GM21619 (cell line): Measurements from ENCODE around the gene STC2.
A peak's percentile ranks its signal among the peaks of the same experiment; 100 is the strongest.
"Not testable (repeated sequence)": the region's sequence is repeated elsewhere in the genome, so short reads cannot be mapped to it uniquely, and the experiment has no call there.

Source experiments
- ATAC-seq: cut with Tn5 transposase; IDR thresholded peaks from one replicate; pipeline ENCODE4 v1.9.1; 2021; ENCODE audit not compliant: unreplicated experiment

The STC2 gene

GRCh38 chr5:173296737-173297676, 31.2 kb downstream of the STC2 start:
- ATAC-seq, result no peak

DNA sequence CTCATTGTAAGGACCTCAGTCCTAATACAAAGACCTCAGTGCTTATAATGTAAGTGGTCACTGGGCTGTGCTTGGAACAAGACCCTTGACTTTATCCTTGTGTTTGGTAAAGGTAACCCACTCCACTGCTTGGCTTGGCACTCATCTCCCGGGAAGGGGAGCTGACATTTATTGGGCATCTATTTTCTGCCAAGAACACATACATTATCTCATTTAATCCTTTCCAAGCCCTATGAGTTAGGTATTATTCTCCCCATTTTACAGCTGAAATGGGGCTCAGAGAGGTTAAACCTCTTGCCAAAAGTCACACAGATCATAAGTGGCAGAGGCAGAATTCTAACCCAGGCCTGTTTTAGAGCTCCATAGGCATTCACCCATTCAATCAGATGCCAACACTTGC, 32.4 kb downstream of the STC2 start:
- no peak for ATAC-seq

GRCh38 chr5:173294673-173295320, 33.4 kb downstream of the STC2 start:
- ATAC-seq, result no peak

DNA sequence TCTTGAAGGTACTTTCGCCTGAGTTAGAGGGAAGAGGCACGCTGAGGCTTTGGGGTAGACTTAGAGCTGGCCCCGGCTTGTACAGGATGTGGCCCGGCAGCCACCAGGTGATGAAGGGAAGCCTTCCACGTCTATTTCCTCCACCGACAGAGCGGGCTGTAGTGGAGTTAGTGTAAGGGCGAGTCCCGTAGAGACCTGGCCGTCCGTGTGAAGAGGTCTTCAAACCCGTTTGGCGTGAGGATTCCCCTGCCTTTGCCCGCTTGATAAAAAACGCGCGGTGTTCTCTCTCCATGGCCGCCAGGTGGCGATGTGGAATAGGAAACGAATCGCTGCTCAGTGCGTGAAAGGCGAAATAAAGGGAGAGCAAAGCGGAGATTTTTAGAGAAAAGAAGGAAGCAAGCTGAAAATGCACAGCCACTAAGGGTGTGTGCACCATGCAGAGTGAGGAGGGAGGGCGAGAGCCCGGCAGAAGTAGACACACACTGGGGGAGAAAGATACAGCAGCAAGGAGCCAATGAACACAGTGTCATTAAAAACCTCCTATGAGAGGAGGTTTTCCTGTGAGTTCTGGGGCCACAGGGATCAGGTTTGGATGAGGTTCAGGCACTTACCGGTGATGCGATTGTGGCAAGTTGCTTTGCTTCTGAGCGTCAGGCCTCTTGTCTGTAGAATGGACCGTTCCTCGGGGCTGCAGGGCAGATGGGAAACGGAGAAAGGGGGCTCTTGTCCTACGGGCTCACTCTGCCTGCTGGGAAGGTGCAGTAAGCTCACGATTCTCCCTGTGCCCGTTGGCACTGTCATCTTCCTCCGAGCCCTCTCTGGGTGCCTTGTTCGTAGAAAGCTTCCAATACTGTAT, 34.2 kb downstream of the STC2 start:
- ATAC-seq, result peak; percentile 77

DNA sequence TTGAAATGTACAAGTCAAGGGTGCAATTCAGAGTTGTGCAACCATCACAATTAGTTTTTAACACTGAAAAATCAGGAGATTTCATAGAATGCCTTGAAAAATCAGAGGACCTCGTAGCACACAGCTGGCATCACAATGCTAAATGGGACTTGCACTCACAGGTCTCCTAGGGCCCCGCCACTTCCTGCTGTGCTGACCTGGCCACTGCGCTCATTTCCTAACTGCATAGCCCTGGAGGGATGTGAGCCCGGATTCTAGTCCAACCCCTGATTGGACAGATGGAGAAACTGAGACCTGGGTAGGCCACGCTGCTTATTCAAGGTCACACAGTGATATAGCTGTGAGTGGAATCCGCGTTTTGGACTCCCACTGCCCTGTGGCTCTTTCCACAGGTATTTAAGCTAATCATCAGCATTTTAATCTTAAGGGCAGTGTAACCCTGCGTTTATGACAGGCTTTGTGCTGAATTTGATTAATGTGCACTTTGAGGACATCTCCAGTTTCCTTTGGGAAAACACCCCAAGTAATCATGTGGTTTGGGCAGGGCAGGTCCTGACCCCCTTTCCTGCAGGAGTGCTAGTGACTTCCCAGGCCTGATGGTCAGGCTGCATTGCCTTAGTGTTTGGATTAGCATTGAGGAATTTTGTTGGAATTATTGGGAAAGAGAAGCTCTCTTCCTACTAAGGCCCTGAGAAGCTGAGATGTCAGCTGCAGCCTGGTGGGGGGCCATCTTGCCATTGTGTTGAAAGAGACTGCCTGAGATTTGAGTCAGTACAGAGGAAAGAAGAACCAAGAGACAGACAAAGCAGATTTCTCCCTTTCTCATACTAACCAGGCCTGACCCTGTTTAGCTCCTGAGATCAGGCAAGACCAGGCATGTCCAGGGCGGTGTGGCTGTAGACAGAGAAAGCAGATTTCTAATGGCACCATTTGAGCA, 36.2 kb downstream of the STC2 start:
- ATAC-seq, result no peak

DNA sequence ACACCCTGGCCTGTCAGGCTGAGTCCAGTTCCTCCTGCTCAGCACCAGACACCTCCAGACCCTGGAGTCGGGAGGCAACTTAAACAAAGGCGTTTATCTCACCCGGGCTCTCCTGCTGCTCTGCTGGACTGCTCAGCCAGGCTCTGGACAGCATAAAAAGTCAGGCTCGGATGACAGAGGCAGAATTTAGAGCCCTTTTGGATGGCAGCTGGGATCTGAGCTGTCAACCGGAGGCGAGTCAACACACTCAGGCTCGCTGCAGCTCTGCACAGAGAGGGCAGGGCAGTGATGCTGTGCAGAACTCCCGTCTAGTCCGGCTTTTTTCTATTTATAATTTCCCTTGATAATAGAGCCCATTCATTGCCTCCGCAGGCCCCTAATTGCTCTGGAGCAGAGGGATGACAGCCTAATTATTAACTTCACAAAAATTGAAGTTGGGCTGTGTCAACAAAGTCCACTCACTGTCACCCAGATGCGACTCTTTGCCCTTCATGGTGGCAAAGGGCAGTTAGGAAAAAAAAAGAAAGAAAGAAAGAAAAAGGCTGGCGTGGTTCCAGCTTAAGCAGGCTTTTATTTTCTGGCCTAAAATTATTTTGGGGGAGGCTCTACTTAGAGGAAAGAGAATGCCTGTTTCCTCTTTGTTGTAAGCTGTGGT, 37.6 kb downstream of the STC2 start:
- no peak for ATAC-seq

- ATAC-seq, result no peak
Measured at GRCh38 chr5:173289372-173289771, 38.8 kb downstream of the STC2 start.

DNA sequence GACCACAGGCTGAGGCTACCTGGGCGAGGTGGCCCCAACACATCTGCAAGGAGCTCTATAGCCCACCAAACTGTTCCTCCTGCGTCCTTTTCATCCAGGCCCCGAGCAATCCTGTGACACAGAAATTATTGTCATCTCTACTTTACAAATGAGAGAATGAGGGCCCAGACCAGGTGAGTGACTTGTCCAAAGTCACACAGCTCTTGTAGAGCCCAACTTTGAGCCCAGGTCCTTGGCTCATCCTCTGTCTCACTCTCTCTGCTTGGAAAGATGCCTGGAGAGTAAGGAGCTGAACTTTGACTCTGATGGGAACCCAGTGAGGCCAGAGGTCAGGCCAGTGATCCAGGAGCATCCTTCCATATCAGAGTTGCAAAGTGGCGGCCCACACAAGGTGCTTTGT, 39.6 kb downstream of the STC2 start:
- no peak for ATAC-seq

- no peak for ATAC-seq
Measured at GRCh38 chr5:173287086-173287485, 41.1 kb downstream of the STC2 start.

DNA sequence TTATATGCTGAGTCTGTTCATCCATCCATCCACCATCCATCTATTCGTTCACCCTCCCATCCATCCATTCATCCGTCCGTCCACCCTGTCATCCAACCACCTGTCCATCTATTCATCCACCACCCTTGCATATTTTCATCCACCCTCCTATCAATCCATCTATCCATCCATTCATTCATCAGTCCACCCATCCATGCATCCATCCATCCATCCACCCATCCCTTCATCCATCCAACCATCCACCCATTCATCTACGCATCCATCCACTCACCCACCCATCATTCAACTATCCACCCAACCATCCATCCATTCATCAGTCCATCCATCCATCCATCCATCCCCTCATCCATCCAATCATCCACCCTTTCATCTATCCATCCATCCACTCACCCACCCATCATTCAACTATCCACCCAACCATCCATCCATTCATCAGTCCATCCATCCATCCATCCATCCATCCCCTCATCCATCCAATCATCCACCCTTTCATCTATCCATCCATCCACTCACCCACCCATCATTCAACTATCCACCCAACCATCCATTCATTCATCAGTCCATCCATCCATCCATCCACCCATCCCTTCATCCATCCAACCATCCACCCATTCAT, 43.8 kb downstream of the STC2 start:
- ATAC-seq, result not testable (repeated sequence)

- peak; percentile 90 for ATAC-seq
Measured at GRCh38 chr5:173283318-173284288, 44.6 kb downstream of the STC2 start.

GRCh38 chr5:173282916-173283315, 45.3 kb downstream of the STC2 start:
- ATAC-seq, result no peak

DNA sequence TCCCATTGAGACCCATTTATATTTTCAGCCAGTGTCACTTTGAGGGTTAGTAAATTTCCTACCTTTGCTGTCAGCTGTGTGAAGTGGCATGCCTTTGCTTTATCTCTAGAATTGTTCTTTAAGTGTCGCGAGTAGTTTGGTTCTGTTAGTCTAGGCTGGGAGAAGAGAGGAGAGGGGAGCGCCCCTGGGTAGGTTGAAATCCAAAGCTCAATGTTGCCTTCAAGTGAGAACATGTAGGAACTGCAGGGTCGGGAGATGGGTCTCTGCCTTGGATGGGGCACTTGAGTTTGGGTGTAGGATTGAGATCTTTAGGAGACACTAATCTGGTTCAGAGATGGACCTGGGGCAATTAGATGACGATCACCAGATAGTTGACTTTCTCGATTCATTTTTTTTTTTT, 46.3 kb downstream of the STC2 start:
- ATAC-seq, result no peak

DNA sequence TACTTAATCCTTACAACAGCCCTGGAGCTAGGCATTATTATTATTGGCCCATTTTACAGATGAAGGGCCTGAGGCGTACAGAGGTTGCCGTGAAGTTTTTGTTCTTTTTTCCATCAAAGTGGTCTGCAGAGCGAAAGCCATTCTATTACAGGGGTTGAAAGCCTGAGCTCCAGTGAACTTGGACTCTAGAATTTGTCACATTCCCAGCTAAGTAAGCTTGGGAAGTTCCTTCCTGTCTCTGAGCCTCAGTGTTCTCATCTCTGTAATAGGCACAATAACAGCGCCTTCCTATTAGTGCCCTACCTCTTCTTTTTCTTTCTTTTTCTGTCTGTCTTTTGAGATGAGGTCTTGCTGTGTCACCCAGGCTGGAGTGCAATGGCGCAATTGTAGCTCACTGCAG, 49.0 kb downstream of the STC2 start:
- no peak for ATAC-seq

GRCh38 chr5:173278641-173279040, 49.6 kb downstream of the STC2 start:
- no peak for ATAC-seq

DNA sequence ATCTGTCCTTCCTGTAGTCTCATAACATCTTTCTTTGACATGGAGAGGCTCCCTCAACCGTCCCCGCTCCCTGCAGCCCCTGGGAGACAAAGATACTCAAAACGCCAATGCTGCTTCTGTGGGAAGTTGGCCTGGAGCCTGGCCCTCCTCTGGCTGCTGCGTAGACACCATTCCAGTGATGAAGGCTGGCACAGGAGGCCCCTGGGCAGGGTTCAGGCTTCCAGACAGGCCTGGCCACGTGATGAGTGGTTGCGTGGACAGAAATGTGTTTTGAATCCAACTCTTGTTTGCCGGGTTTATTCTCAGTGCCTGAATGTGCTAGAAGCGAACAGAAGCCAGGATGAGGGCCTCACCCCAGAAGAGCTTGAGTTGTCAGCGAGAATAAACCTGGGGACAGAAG, 50.0 kb downstream of the STC2 start:
- no peak for ATAC-seq

GRCh38 chr5:173274771-173275170, 53.4 kb downstream of the STC2 start:
- no peak for ATAC-seq

DNA sequence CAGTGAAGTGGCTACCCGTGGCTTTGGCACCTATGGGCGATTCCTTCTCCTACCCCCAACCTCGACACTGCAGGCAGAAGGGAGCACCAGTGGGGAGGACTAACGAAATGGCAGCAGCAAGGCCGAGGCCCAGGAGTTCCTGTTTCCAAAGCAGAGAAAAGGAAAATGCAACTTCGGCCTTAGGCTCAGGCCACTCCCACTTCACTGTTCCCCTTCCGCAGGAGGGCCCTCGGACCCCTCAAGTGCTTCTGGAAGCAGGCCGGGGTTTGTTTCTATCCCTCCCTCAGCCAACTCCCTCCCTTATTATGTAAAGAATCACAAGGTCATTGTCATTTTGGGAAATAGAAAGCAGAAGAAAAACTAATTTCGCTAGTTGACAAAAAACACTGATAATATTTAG, 56.8 kb downstream of the STC2 start:
- ATAC-seq, result no peak
